ENCODE data around the gene CCL17.

CCL17 gene

DNA sequence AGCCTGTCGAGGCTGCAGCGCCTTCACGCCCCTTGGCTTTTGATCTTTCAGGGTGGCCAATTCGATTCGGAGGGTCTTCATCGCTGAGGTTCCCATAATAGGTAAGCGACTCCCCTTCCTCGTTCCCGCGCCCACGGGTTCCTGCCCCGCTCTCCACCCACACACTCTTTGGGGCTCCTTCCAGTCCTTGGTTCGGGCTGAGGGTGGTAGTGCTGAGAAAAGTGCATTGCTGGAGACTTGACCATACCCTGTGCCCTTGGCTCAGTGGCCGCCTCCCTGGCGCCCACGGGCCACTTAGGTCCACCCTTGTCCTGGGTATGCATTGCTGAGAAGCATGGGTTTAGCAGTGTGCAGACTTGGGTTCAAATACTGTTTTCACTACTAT, 58.4 kb downstream of the CCL17 start:
- Histone ChIP-seq H3K4me1 (ENCODE audit: control insufficient read depth, low read depth, low read length) (no peaks in the 10 kb centered on the region), H3K27ac (ENCODE audit: low read depth, low read length) (no peak overlapping the region), H3K23ac (ENCODE audit: low read length) (no peak overlapping the region), H3K27me3 (ENCODE audit: insufficient read depth, low read length, poor library complexity) (no peaks in the 10 kb centered on the region), H3K4me3 (ENCODE audit: low read length) (peak overlapping the region; percentile 89), H3K4me2 (ENCODE audit: low read length) (peak overlapping the region; percentile 49), H2BK120ac (ENCODE audit: low read depth, low read length) (no peak overlapping the region), H3K56ac (ENCODE audit: low read length) (peak overlapping the region; percentile 95), H3K79me1 (ENCODE audit: low read length) (peaks cover 20% of the 10 kb centered on the region), H3K9ac (ENCODE audit: low read length) (peak overlapping the region; percentile 84), H2AK5ac (ENCODE audit: low read length) (no peak overlapping the region), H2BK15ac (replicated peaks; ENCODE audit: low read depth) (no peak overlapping the region), H4K5ac (ENCODE audit: low read length) (no peak overlapping the region), H3K79me2 (ENCODE audit: control insufficient read depth, insufficient read depth, low read length) (peaks cover 15% of the 10 kb centered on the region), H2BK5ac (ENCODE audit: low read length) (no peak overlapping the region), H3K4ac (ENCODE audit: low read depth, low read length) (peak overlapping the region; percentile 64), H4K8ac (ENCODE audit: low read depth, low read length) (no peak overlapping the region), H3K36me3 (ENCODE audit: control insufficient read depth, insufficient read depth, low read length) (peaks cover 4% of the 10 kb centered on the region), H3K18ac (ENCODE audit: low read length) (peak overlapping the region; percentile 70)
- WGBS (ENCODE audit: extremely low coverage, insufficient coverage, low lambda C conversion rate), result no CpG with 5 or more reads among the region's 16 CpGs
- no peak for DNase-seq

DNA sequence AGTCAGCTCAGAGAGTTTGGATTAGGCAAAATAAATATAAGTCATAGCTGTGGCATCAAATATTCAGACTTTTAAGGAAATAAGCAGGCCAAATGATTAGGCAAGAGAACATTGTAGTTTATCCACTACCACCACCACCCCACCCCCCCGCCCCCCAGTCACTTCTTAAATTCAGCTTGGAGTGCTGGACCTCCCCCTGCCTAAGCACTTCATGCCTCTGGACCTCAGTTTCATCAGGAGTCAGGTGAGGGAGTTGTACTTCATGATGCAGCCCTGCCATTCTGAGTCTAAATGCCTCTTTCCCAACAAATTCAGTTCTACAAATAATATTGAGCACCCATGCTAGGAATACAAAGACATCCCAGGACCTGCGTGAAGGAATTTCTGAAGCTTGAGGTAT, 60.0 kb downstream of the CCL17 start:
- no peak overlapping the region for H3K18ac ChIP-seq (ENCODE audit: low read length)
- no peak overlapping the region for H3K4me2 ChIP-seq (ENCODE audit: low read length)
- H3K4me3 ChIP-seq (ENCODE audit: low read length), result no peak overlapping the region
- no peak overlapping the region for H2BK120ac ChIP-seq (ENCODE audit: low read depth, low read length)
- no peak for DNase-seq
- H3K4ac ChIP-seq (ENCODE audit: low read depth, low read length), result no peak overlapping the region
- peaks cover 15% of the 10 kb centered on the region for H3K79me2 ChIP-seq (ENCODE audit: control insufficient read depth, insufficient read depth, low read length)
- peaks cover 20% of the 10 kb centered on the region for H3K79me1 ChIP-seq (ENCODE audit: low read length)
- no CpG with 5 or more reads among the region's 2 CpGs for WGBS (ENCODE audit: extremely low coverage, insufficient coverage, low lambda C conversion rate)
- H2BK5ac ChIP-seq (ENCODE audit: low read length), result no peak overlapping the region
- no peaks in the 10 kb centered on the region for H3K27me3 ChIP-seq (ENCODE audit: insufficient read depth, low read length, poor library complexity)
- no peak overlapping the region for H3K27ac ChIP-seq (ENCODE audit: low read depth, low read length)
- H3K23ac ChIP-seq (ENCODE audit: low read length), result no peak overlapping the region
- peaks cover 15% of the 10 kb centered on the region for H3K36me3 ChIP-seq (ENCODE audit: control insufficient read depth, insufficient read depth, low read length)
- no peak overlapping the region for H4K5ac ChIP-seq (ENCODE audit: low read length)
- no peak overlapping the region for H2BK15ac ChIP-seq (replicated peaks; ENCODE audit: low read depth)
- no peaks in the 10 kb centered on the region for H3K4me1 ChIP-seq (ENCODE audit: control insufficient read depth, low read depth, low read length)
- H2AK5ac ChIP-seq (ENCODE audit: low read length), result no peak overlapping the region
- H3K9ac ChIP-seq (ENCODE audit: low read length), result no peak overlapping the region
- H4K8ac ChIP-seq (ENCODE audit: low read depth, low read length), result no peak overlapping the region
- H3K56ac ChIP-seq (ENCODE audit: low read length), result no peak overlapping the region
